GM18867 (cell line): ENCODE results near the gene TSPAN18.
A peak's percentile ranks its signal among the peaks of the same experiment; 100 is the strongest.

ENCODE experiments used
- ATAC-seq: cut with Tn5 transposase; IDR thresholded peaks from one replicate; pipeline ENCODE4 v1.9.1; 2021; ENCODE audit warnings: mild to moderate bottlenecking, moderate library complexity; ENCODE audit not compliant: unreplicated experiment

The TSPAN18 gene

DNA sequence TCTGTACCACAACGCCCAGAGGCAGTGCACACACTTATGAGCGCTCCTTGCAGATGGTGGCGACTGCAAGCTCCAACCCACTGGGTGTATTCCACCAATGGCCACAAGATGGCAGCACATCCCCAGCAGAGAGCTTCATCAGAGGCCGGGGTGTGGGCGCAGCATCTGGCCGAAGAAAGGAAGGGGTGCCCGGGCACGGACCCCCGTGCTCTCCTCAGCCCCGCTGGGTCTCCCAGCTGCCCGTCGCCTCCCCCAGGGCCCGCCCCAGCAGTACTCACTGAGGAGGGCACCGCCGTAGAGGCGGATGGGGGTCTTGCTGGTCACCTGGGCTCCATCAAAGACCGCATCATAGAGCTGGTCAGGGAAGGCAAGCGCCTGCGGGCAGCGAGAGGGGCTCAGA, 209.8 kb downstream of the TSPAN18 start:
- ATAC-seq, result peak; percentile 76

DNA sequence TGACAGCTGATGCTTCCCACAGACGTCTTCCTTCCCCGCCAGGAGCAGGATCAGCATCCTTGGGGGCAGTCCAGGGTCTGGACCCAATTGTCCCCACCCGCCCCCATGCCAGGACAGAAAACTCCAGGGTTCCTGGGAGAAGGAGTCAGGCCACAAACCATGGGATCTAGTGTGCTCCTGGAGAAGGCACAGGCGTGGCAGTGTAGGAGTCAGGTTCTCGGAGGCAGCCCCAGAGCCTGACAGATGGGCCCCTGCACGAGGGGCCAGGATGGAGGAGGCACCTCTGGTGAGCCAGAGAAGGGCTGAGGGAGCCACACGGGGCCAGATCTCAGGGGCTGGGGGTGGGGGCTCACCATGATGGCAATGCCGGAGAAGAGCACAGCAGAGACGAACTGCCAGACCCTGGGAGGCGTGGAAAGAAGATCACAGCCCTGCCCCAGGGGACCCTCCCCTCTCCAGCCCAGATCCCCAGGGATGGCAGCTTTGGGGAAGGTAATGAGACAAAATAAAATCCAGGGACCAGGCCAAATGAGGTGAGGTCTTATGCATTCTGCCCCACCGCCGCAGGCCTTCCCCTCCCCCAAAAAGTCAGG, 210.3 kb downstream of the TSPAN18 start:
- no peak for ATAC-seq

DNA sequence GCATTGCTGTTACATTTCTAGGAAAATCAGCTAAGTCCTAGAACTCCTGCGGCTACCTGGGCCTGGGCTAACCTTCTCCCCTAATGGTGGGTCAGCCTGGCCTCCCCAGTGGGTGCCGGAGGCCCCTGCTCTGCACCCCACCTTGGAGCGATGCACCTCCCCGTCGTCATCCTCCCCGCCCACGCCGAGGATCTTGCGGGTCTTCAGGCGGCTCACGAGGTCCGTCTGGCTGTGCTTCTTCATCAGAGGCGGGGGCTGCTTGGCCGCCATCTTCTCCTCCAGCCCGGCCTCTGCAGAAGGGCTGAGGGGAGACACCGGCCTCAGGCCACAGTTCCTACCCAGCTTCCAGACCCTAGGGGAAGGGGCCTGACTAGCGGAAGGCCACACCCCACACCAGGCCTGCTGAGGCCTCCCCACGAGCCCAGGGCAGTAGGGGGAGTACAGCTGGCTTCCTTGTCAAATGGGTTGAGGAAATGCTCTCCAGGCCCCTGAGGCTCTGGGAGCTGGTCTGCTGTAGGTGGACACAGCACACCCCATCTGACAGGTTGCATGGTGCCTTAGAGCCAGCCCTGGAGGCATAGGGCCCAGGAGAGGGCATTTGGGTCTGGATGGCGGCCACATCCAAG, 211.4 kb downstream of the TSPAN18 start:
- no peak for ATAC-seq

DNA sequence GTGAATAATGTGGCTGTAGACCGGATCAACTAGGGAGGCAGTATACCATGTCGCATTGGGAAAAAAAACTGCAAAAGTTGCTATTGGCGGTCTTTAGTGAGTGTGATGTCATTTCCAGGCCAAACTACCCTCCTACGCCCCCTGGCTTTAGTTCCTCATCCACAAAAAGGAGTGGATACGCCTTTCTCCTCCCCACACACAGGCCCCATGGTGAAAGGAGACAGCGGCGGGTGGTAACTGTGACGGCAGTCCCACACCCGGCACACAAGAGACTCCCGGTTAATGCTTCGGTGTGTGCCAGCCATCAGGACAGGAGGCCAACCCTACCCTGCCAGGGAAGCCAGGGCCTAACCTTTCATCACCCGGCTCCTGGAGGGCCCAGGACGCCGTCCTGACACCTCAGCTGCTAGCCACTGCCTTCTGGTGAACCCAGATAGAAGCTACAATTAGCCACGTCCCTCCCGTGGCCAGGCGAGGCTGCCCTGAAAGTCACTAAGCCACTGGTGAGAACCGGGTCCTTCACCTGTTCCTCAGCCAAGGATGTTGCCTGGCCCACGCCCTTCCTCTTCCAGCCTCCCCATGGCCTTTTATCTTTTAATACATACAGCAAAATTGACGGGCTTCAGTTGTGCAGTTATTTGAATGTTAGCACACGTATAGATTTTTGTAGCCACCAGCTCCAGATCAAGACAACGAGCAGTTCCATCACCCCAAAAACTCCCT, 213.1 kb downstream of the TSPAN18 start:
- no peak for ATAC-seq

DNA sequence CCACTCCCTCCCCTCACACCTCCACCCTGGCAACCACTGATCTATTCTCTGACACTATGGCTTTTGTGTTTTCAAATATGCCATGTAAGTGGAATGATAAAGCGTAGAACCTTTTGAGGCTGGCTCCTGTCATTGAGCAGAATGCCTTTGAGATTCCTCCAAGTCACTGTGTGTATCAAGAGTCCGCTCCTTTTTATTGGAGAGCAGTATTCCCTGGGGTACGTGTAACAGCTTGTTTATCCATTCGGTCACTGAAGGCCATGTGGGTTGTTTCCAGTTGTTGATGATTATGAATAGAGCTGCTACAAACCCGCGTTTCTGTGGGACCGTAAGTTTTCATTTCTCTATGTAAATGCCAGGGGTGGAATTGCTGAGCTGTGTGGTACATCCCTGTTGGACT, 213.6 kb downstream of the TSPAN18 start:
- no peak for ATAC-seq

DNA sequence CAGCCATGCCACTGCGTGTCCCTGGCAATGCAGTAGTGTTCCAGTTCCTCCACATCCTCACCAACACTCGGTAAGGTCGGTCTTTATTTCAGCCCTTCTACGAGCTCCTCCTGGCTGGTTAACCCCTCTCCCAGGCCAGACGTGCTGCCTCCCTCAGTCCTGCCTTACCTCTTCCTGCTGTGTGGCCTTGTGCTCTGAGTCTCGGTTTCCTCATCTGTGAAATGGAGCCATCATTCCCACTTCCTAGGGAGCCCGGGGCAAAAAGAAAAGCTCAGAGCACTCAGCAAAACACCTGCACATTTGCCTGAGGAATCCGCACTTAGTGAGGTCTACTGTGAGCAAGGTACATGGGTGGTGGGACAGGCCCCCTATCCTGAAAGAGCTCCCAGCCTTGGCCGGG, 214.1 kb downstream of the TSPAN18 start:
- no peak for ATAC-seq

DNA sequence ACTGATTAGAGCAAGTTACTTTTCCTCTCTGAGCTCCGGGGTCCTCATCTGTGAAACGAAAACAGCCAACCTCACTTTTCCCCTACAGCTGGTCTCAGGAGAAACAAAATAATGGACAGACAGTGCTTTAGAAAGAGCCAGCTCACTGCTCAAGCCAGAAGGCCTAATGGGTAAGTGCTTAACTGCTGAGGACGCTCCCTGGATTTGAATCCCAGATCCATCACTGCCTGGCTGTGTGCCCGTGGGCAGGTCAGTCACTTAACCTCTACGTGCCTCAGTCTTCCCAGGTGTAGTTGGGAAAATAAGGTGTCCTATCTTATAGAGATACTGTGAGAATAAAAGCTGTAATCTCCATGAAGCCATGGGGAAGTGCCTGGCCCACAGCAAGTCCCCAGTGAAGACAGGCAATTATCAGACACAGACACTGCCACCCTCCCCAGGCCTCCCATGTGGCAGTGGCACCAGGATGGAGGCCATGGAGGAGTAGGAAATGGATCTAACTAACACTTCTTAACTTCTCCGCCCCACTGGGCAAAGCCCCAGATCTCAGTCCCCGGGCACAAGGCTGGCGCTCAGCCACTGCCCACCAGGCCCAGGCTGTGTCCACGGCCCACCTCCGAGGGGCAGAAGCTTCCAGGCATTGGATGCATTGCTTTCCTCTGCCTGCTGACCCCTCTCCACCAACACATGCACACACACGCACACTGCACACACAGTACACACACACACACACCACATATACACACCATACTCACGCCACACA, 214.7 kb downstream of the TSPAN18 start:
- no peak for ATAC-seq

DNA sequence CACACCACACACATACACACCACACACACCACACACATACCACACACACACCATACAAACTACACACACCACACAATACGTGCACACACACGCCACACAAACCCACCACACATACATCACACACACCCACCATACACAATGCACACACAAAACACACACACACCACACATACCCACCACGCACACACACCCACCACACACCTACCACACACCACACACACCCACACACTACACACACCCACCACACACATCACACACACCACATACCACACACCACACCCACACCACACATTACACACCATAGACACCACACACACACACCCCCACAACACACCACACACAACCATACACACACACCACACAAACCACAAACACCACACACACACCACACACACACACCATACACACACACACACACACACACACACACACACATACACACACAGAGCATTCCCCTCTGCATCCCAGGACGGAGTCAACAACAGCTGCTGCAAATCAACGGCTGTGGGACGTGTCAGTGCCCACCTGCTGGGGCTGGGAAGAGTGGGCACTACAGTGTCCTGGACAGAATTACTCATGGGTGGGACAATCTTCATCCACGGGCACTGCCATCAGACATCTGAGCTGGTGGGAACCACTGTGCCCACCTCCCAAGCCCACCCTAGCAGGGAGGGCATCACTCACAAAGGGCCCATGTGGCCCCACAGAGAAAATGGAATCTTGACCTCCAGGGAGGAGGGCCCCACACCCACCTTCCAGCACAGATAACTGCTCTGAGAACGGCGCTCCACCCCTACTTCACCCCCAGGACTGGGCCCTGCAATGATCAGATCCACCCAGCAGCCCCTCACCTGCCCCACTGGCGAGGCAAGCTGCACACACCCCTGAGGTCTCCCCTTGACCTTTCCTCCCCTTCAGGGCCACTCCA, 215.5 kb downstream of the TSPAN18 start:
- ATAC-seq, result no peak

DNA sequence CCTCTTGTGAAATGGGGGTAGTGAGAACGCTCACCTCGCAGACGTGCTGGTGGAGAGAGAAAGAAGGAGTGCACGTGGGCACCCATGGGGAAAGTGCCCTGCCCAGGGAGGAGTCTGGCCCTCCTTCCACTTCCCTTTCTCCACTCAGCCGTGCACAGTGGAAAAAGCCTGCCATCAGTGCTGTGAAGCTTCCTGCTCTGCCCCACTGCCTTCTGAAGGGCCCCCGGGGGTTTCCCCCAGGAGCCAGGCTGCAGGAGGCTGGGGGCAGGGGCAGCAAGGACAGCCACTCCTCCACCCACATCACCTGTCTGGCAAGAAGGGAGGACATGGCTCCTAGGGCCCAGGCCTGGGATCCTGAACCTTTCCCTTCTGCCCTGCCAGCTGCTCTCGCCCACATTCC, 216.4 kb downstream of the TSPAN18 start:
- no peak for ATAC-seq

DNA sequence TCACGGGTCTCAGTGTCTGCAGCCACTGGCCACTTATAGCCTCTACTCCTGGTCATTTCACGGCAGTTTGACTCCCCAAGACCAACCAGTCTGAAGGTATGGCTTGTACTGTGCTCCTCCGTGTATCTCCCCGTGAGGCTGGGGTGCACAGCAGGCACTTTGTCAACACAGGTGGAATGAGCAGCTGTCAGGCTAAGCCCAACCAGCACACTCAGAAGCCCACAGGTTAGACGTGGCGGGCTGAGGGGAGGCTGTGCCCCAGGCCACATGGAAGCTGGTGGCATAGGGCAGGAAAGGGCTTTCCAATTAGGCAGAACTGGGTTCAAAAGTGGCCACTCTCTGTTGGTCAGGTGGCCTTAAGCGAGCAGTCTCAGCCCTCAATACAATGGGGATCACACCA, 216.9 kb downstream of the TSPAN18 start:
- ATAC-seq, result no peak

DNA sequence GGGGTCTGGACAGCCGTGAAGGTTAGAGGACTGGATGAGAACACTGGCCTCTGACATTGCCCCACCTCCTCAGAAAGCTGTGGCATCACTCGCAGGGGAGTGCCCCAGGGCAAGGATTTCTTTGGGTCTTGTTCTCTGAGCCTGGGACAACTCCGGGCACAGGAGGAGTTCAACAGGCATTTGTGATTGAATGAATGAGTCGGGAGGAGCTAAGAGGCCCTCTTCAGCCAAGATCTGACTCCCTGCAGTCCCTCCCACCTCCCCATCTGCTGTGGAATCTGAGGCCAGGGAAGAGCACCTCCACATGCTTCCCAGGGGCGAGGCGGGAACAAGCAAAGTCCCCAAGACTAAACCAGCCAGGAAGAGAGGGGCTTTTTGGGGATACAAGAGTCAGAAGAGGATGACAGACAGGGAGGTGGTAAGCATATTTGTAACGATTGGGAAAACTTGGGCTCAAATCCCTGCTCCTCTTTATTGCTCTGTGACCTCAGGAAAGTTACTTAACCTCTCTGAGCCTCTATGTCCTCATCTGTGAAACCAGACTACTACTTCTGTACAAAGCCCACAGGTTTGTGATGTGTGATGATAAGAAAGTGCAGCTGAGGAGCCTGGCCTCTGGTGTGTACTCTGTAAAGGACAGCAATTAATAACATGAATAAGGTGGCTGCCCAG, 217.6 kb downstream of the TSPAN18 start:
- ATAC-seq, result no peak

DNA sequence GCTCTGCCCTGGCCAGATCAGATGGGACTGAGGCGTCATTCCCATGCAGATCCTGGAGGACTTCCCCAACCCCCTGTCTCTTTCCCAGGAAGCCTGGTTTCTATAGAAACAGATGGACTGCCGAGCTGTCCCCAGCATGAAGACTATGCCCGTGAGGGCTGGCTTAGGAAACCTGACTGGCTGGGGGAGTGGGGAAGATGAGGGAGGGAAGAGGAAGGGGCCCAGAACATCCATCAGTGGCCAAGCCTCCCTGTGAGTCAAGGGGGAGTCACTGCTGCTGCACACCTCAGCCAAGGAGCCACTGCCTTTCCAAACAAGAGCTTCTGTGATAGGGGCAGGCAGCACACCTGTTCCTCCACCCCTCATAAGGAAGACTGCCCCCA, 218.1 kb downstream of the TSPAN18 start:
- no peak for ATAC-seq

DNA sequence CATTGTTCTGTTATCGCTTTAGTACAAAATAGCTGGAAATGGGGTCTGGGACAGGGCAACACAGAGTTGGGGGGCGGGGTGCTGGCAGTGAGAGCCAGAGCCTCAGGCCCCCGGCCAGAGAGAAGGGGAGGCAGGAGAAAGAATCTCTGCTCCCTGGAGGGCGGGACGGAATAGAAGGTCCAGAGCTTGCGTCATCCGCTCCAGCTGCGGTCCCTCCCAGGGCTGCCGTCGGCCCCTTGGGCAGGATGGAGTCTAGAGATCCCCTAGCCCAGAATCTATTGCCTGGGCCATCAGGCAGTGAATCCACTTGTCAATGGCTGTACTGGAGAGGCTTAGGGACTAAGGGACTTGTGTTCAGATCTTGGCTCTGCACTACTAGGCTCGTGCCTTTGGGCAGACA, 218.9 kb downstream of the TSPAN18 start:
- no peak for ATAC-seq

DNA sequence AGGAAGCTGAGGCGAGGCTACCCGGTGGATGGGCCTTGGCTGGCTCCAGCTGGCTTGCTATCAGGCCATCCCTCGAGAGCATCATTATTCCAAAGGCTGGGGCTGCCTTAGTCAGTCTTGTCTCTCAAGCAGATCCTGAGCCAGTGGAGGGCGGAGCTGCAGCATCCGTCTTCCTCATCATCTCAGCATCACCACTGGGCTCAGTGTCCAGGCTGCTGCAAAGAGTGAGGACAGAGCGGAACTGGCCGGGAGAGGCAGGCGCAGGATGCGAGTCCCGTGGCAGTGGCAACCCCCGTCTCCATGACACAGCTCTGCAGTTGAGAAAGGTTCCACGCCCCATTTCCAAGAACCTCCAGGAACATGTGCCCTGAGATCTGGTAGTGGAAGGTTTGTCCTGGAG, 219.5 kb downstream of the TSPAN18 start:
- ATAC-seq, result no peak

DNA sequence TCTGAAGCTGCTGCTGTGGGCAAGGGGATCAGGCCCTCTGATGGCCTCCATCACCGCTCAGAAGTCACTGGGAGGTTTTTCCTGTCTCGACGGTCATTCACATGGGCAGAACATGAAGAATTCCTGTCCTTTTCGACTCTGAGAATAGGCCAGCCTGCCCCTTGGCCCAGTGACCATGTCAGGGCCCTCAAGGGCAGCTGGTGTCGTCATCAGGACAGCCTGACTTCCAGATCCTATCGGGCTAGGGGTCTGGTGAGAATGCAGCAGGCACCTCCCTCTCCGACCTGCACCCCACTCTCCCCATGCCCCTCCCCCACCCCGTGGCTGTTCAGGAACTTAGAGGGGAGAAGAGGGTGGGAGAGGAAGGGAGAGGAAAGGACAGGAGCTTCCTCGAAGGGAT, 220.4 kb downstream of the TSPAN18 start:
- no peak for ATAC-seq

DNA sequence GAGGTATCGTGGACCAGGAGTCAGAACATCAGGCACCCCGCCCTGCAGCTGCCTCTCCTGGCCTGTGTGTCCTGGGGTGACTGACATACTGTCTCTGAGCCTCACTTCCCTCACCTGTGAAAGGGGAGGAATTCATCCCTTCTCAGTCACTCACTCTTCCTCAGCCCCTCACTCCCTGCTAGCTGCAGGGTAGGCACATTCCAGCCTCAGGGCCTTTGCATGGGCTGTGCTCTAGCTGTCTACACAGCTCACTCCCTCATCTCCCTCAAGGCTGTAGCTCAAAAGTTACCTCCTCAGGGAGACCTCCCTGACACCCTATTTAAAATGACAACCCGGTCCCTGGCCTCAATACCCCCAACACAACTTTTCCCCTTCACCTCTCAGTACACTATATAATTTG, 221.4 kb downstream of the TSPAN18 start:
- no peak for ATAC-seq

DNA sequence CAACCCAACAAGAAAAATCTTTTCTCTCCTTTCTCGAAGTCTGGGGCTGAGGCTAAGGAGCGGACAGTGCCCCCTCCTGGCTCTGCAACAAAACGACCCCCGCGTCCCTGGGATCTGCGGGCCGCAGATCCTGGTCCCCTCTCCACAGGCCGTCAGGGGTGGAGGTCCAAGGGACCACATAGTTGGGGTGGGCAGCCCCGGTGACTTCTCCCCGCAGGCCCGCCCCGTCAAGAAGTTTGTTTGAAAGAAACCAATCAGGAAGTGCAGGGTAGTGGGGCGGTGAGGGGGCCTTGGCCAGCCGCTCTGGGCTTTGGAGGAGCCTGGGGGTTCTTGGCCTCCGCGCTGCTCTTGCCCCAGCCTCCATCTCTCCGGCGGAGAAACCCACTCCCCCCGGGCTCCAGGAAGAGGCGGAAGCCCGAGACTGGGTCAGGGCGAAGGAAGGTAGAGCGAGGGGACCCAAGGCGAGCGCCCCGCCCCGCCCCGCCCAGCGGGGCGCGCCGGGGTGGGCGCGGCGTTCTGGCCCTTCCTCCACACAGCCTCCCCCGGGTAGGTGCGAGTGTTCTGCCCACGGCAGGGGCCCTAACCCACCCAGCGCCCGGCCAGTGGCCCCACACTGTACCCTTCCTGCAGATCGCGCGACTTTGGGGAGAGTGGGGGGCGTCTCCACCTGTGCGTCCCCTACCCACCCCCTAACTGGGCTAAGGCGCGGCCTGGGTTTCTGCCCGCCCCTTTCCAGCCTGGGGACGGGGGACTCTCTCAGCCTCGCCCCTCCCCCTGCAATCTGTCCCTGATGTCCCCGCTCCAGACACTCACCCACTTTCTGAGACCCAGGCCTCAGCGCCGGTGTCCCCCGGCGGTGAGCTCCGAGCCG, 222.6 kb downstream of the TSPAN18 start:
- no peak for ATAC-seq

DNA sequence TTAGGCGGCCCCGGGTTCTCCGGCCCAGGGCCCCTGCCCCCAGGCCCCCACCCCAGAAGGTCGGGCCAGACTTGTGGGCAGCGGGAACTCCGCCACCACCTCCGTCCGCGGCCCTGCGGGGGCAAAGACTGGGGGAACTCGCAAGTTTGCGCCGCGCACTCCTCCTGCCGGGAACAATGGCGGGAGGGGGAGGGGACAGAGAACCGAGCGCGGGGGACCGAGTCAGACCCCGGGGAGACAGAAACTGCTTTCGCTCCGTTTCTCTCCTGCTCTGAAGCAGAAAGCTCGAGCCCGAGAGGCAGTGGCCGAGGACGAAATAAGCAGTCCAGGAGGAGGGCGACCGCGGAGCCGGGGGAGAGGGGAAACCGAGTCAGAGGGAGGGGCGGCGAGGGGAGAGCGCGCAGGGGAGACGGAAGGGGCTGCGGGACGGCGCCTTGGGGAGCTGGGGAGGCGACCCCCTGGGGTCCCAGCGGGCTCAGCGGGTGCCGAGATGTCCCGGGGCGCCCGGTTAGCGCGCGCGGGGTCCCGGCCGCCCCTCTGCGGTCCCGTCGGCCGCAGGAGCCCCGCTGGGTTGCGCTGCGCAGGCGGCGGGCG, 223.4 kb downstream of the TSPAN18 start:
- no peak for ATAC-seq
